Measurements from ENCODE around the gene RCN1.

- TF ChIP-seq, protein P1, sequence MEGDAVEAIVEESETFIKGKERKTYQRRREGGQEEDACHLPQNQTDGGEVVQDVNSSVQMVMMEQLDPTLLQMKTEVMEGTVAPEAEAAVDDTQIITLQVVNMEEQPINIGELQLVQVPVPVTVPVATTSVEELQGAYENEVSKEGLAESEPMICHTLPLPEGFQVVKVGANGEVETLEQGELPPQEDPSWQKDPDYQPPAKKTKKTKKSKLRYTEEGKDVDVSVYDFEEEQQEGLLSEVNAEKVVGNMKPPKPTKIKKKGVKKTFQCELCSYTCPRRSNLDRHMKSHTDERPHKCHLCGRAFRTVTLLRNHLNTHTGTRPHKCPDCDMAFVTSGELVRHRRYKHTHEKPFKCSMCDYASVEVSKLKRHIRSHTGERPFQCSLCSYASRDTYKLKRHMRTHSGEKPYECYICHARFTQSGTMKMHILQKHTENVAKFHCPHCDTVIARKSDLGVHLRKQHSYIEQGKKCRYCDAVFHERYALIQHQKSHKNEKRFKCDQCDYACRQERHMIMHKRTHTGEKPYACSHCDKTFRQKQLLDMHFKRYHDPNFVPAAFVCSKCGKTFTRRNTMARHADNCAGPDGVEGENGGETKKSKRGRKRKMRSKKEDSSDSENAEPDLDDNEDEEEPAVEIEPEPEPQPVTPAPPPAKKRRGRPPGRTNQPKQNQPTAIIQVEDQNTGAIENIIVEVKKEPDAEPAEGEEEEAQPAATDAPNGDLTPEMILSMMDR (IDR thresholded peaks at IDR 0.05), result no peak
- no peak for TF ChIP-seq POLR2A (IDR thresholded peaks at IDR 0.05)
Observed at GRCh38 chr11:32141745-32142546, 51.1 kb downstream of the RCN1 start.

All from thyroid gland (tissue), 4 donors.